Keratinocyte (primary cell): ENCODE data around the gene SRXN1. TPM values are rescaled to one million over a fixed set of nuclear protein-coding genes. Genes with fewer than 3 reads are reported as not detected.

Source experiments
- DNase-seq: peaks from one replicate; pipeline ENCODE4 v3.0.0-alpha.2; 2011; ENCODE audit warnings: low read depth, missing footprints, low spot score
- FAIRE-seq: peaks from 2 replicates; lab custom pipeline; 2011; peaks lifted over from hg19 to GRCh38; lab: Jason Lieb, UNC
- H2AFZ ChIP-seq: 2 replicates; pipeline ENCODE4 v1.6.0; 2012; ENCODE audit warnings: low read length, control low read depth, inconsistent platforms; ENCODE audit not compliant: control insufficient read depth
- H3K27ac ChIP-seq: 2 replicates; pipeline ENCODE4 v1.5.1; 2011; ENCODE audit warnings: low read length; ENCODE audit not compliant: control insufficient read depth, insufficient read depth
- H3K27me3 ChIP-seq: 3 replicates; pipeline ENCODE4 v1.6.0; 2011; ENCODE audit warnings: low read length; ENCODE audit not compliant: control insufficient read depth, insufficient read depth; ENCODE audit errors: extremely low read depth
- H3K36me3 ChIP-seq, 2 experiments: 2 replicates in 1 of 2; 3 replicates in 1 of 2; pipeline ENCODE4 v1.5.1; 2011; ENCODE audit warnings: low read length in 2 of 2, mild to moderate bottlenecking in 1 of 2; ENCODE audit not compliant: control insufficient read depth in 2 of 2, insufficient read depth in 2 of 2; ENCODE audit errors: extremely low read depth in 1 of 2
- H3K4me1 ChIP-seq: 3 replicates; pipeline ENCODE4 v1.5.1; 2011; ENCODE audit warnings: low read length; ENCODE audit not compliant: control insufficient read depth, insufficient read depth; ENCODE audit errors: extremely low read depth
- H3K4me2 ChIP-seq: 3 replicates; pipeline ENCODE4 v1.6.0; 2011; ENCODE audit warnings: low read depth, low read length; ENCODE audit not compliant: control insufficient read depth, insufficient read depth; ENCODE audit errors: extremely low read depth
- H3K4me3 ChIP-seq, 3 experiments: fragments of 200-600 bp in 1 of 3; sonication (generic) in 1 of 3; 2 replicates in 2 of 3; 3 replicates in 1 of 3; pipeline ENCODE4 v1.5.1; 2011 to 2016; ENCODE audit warnings: low read length in 3 of 3, mild to moderate bottlenecking in 3 of 3, control low read depth in 2 of 3, inconsistent platforms in 1 of 3, low read depth in 1 of 3, mixed read lengths in 1 of 3, mixed run types in 1 of 3, moderate library complexity in 1 of 3; ENCODE audit not compliant: control insufficient read depth in 2 of 3, insufficient read depth in 2 of 3; ENCODE audit errors: extremely low read depth in 1 of 3
- H3K79me2 ChIP-seq: 2 replicates; pipeline ENCODE4 v1.6.0; 2012; ENCODE audit warnings: low read length; ENCODE audit not compliant: control insufficient read depth, insufficient read depth
- H3K9ac ChIP-seq: 3 replicates; pipeline ENCODE4 v1.6.0; 2011; ENCODE audit warnings: low read length; ENCODE audit not compliant: control insufficient read depth, insufficient read depth; ENCODE audit errors: extremely low read depth
- H3K9me1 ChIP-seq: 3 replicates; pipeline ENCODE4 v1.6.0; 2011; ENCODE audit warnings: low read length; ENCODE audit not compliant: control insufficient read depth, insufficient read depth; ENCODE audit errors: extremely low read depth
- H3K9me3 ChIP-seq: 2 replicates; pipeline ENCODE4 v1.5.1; 2012; ENCODE audit warnings: low read depth, low read length; ENCODE audit not compliant: control insufficient read depth
- H4K20me1 ChIP-seq: 3 replicates; pipeline ENCODE4 v1.6.0; 2011; ENCODE audit warnings: low read length; ENCODE audit not compliant: control insufficient read depth, insufficient read depth; ENCODE audit errors: extremely low read depth
- EZH2 ChIP-seq: IDR thresholded peaks from one replicate; pipeline ENCODE4 v1.6.1; 2012; ENCODE audit warnings: inconsistent platforms, mild to moderate bottlenecking, low read length, moderate library complexity
- dilution Hi-C: fragments of 300-500 bp; cut with MboI; formaldehyde crosslinking; loops from one replicate; pipeline ENCODE4 v1.7.0; 2020; ENCODE audit warnings: low sequenced_read_pairs; ENCODE audit not compliant: extremely low pct_ligation_motif_present
- polyA plus RNA-seq, 5 experiments: library from polyadenylated mRNA; depleted of rRNA in 3 of 5; stranded (reverse) in 3 of 5; stranded (forward) in 1 of 5; unstranded in 1 of 5; fragments of >200 nt; gene quantifications; 1 replicate in 1 of 5; 2 replicates in 3 of 5; 3 replicates in 1 of 5; pipeline versions ENCODE4 v1.2.1 to v1.2.3, GENCODE V29; 2011 to 2012; ENCODE audit warnings: missing spikeins in 2 of 5, low read depth in 1 of 5, low replicate concordance in 1 of 5
- TF ChIP-seq, protein P1 (sequence below), 3 experiments: IDR thresholded peaks in 1 of 3; conservative IDR thresholded peaks in 1 of 3; optimal IDR thresholded peaks in 1 of 3; 2 replicates in 2 of 3; 3 replicates in 1 of 3; pipeline versions ENCODE3 to v1.5.1; 2011; ENCODE audit warnings: low read length in 3 of 3, mild to moderate bottlenecking in 3 of 3, moderate library complexity in 2 of 3, control low read depth in 1 of 3, inconsistent platforms in 1 of 3; ENCODE audit not compliant: insufficient read depth in 2 of 3; ENCODE audit errors: extremely low read depth in 1 of 3

SRXN1 gene
- polyA plus RNA-seq, 1 donor (not counting 4 experiments of a cell fraction or from before 2014, with no cell fraction given), result 51.7 TPM

DNA sequence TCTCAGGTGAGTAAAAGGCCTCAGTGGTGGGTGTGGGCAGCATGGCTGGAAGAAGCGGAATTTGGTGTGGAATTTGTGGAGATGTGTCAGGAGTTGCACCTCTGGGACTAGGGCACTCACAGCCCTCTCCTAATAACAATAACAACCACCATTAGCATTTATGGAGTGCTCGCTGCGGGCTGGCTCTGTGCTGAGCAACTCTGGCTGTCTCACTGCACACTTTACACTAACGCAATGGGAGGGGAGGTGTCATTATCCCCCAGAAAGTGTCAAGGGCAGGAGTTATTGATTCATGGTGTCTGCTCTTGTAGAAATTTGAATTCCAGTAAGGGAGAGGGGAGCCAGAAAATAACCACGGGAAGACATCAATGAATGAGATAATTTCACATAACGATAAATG, 45.3 kb upstream of the SRXN1 start:
- H3K9me3 ChIP-seq, result no peaks in the 10 kb centered on the region
- no peak overlapping the region for H3K4me2 ChIP-seq
- no peaks in the 10 kb centered on the region for H3K4me1 ChIP-seq
- dilution Hi-C loops, result no loop called here
- no peak overlapping the region for H2AFZ ChIP-seq
- no peak for TF ChIP-seq EZH2
- TF ChIP-seq, protein P1, sequence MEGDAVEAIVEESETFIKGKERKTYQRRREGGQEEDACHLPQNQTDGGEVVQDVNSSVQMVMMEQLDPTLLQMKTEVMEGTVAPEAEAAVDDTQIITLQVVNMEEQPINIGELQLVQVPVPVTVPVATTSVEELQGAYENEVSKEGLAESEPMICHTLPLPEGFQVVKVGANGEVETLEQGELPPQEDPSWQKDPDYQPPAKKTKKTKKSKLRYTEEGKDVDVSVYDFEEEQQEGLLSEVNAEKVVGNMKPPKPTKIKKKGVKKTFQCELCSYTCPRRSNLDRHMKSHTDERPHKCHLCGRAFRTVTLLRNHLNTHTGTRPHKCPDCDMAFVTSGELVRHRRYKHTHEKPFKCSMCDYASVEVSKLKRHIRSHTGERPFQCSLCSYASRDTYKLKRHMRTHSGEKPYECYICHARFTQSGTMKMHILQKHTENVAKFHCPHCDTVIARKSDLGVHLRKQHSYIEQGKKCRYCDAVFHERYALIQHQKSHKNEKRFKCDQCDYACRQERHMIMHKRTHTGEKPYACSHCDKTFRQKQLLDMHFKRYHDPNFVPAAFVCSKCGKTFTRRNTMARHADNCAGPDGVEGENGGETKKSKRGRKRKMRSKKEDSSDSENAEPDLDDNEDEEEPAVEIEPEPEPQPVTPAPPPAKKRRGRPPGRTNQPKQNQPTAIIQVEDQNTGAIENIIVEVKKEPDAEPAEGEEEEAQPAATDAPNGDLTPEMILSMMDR (optimal IDR thresholded peaks at IDR 0.05 in 1 of 3, IDR thresholded peaks at IDR 0.05 in 1 of 3, conservative IDR thresholded peaks at IDR 0.05 in 1 of 3; ENCODE audit: extremely low read depth in 1 of 3, insufficient read depth in 2 of 3, low read length in 3 of 3), result no peak
- FAIRE-seq, result no peak
- no peaks in the 10 kb centered on the region for H3K79me2 ChIP-seq
- no peaks in the 10 kb centered on the region for H3K9me1 ChIP-seq
- no peak overlapping the region for H3K27ac ChIP-seq
- H3K4me3 ChIP-seq, result no peak overlapping the region
- no peaks in the 10 kb centered on the region for H4K20me1 ChIP-seq
- no peak overlapping the region for H3K9ac ChIP-seq
- DNase-seq, result no peak
- peaks cover 9% of the 10 kb centered on the region for H3K27me3 ChIP-seq
- no peaks in the 10 kb centered on the region for H3K36me3 ChIP-seq

DNA sequence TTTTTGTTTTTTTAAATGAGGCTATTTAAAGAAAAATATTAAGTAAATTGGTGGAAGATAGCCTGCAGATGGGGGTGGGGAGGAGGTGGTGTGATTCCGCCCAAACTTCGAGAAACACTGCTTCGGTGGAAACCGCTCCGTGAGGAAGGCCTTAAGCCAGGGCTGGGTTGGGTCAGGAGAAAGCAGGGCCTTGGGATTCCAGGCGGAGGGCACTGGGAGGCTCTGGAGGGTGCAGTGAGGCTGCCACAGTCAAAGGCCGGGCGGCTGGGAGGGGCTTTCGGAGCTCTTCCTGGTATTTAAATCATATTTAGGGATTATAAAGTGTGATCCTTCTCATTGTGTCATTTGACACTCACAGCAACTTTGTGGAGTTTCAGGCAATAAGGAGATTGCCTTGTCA, 44.8 kb upstream of the SRXN1 start:
- H3K79me2 ChIP-seq, result no peaks in the 10 kb centered on the region
- dilution Hi-C loops, result no loop called here
- H3K4me1 ChIP-seq, result no peaks in the 10 kb centered on the region
- H2AFZ ChIP-seq, result no peak overlapping the region
- no peaks in the 10 kb centered on the region for H3K9me3 ChIP-seq
- peaks cover 9% of the 10 kb centered on the region for H3K27me3 ChIP-seq
- TF ChIP-seq EZH2, result no peak
- TF ChIP-seq, protein P1 (optimal IDR thresholded peaks at IDR 0.05 in 1 of 3, IDR thresholded peaks at IDR 0.05 in 1 of 3, conservative IDR thresholded peaks at IDR 0.05 in 1 of 3; ENCODE audit: extremely low read depth in 1 of 3, insufficient read depth in 2 of 3, low read length in 3 of 3), result no peak
- FAIRE-seq (no peak), DNase-seq (no peak)
- no peak overlapping the region for H3K27ac ChIP-seq
- H3K36me3 ChIP-seq, result no peaks in the 10 kb centered on the region
- no peaks in the 10 kb centered on the region for H3K9me1 ChIP-seq
- no peak overlapping the region for H3K9ac ChIP-seq
- H3K4me3 ChIP-seq, result no peak overlapping the region
- no peaks in the 10 kb centered on the region for H4K20me1 ChIP-seq
- H3K4me2 ChIP-seq, result no peak overlapping the region
